GM18951 (cell line): Measurements from ENCODE around the gene DAZ4.
"Not testable (repeated sequence)": the region's sequence is repeated elsewhere in the genome, so short reads cannot be mapped to it uniquely, and the experiment has no call there.

Experiments used
- in situ Hi-C: fragments of 300-500 bp; cut with MboI; formaldehyde crosslinking; loops from one replicate; pipeline ENCODE4 v1.12.0; 2022; ENCODE audit warnings: low sequenced_read_pairs, mixed read lengths, inconsistent platforms; ENCODE audit not compliant: unreplicated experiment

DAZ4 gene, protein sequence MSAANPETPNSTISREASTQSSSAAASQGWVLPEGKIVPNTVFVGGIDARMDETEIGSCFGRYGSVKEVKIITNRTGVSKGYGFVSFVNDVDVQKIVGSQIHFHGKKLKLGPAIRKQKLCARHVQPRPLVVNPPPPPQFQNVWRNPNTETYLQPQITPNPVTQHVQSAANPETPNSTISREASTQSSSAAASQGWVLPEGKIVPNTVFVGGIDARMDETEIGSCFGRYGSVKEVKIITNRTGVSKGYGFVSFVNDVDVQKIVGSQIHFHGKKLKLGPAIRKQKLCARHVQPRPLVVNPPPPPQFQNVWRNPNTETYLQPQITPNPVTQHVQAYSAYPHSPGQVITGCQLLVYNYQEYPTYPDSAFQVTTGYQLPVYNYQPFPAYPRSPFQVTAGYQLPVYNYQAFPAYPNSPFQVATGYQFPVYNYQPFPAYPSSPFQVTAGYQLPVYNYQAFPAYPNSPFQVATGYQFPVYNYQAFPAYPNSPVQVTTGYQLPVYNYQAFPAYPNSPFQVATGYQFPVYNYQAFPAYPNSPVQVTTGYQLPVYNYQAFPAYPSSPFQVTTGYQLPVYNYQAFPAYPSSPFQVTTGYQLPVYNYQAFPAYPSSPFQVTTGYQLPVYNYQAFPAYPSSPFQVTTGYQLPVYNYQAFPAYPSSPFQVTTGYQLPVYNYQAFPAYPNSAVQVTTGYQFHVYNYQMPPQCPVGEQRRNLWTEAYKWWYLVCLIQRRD

DNA sequence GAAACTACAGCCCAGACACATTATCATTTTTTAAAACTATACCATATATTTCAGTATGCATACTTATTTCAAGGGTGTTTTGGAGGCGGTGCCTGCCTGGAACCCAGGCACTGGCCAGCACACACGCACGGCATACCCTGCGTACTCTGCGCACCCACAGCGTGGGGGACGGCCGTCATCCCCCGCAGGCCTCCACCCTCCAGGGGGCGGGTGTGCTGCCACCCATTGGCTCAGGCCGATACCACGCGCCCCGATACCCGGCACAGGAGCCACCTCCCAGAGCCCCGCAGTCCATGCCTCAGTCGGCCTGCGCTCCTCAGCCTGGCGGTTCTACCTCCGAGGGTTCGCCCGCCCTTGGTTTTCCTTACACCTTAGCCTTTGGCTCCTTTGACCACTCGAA, at the start of gene DAZ4:
TSS of gene DAZ4 (plus strand) at position 301 of the 400 bp plus-strand sequence. CDS start 208 bp downstream, outside the sequence.
- in situ Hi-C loops, result not testable (repeated sequence)

DNA sequence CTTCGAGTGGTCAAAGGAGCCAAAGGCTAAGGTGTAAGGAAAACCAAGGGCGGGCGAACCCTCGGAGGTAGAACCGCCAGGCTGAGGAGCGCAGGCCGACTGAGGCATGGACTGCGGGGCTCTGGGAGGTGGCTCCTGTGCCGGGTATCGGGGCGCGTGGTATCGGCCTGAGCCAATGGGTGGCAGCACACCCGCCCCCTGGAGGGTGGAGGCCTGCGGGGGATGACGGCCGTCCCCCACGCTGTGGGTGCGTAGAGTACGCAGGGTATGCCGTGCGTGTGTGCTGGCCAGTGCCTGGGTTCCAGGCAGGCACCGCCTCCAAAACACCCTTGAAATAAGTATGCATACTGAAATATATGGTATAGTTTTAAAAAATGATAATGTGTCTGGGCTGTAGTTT, 20.4 kb upstream of the DAZ4 start, which contains the start of gene DAZ3:
TSS of gene DAZ3 (minus strand) at position 101 of the 400 bp plus-strand sequence. CDS start 208 bp downstream, outside the sequence.
- in situ Hi-C loops, result not testable (repeated sequence)

DNA sequence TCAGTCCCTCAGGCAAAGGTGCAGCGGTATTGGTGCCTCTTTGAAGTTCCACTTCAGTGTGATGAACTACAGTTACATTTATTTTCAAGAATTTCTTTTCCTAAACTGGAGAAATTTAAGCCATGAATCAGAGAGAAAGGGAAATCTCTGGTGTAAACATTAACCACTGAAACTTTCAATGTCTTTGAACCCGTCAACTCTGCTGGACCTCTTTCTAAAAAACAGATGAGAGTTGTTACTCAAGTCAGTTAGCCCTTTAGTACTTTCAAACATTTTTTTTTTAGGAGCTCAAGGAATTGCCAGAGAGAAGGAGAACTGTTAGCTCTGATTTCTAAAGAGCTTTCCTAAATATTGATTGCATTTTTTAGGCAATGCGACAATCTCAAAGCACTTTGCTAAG, 11.9 kb upstream of the DAZ4 start:
- in situ Hi-C loops, result not testable (repeated sequence)

DNA sequence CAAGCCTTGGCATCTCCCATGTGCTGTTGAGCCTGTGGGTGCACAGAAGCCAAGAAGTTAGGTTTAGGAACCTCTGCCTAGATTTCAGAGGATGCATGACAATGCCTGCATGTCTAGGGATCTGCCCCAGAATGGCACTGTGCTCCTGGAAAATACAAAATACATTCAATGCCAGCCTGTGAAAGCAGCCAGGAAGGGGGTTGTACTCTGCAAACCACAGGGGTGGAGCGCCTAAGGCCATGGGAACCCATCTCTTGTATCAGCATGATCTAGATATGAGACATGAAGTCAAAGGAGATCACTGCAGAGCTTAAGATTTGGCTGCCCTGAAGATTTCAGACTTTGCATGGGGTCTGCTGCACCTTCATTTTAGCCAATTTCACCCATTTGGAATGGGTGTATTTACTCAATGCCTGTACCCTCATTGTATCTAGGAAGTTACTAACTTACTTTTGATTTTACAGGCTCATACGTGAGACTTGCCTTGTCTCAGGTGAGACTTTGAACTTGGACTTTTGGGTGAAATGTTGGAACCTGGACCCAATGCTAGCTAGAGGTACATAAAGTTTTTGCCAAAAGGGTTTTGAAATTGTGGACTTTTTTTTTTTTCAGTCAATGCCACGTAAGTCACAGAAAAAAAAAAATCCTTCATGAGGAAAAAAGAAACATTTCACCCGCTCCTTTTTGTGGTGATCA, 9.4 kb upstream of the DAZ4 start:
- in situ Hi-C loops, result not testable (repeated sequence)

DNA sequence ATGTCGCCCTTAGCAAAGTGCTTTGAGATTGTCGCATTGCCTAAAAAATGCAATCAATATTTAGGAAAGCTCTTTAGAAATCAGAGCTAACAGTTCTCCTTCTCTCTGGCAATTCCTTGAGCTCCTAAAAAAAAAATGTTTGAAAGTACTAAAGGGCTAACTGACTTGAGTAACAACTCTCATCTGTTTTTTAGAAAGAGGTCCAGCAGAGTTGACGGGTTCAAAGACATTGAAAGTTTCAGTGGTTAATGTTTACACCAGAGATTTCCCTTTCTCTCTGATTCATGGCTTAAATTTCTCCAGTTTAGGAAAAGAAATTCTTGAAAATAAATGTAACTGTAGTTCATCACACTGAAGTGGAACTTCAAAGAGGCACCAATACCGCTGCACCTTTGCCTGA, 8.7 kb upstream of the DAZ4 start:
- in situ Hi-C loops, result not testable (repeated sequence)
